Bronchial epithelial cell (primary cell): ENCODE measurements around the gene RHBDD3. TPM values are rescaled to one million over a fixed set of nuclear protein-coding genes. Genes with fewer than 3 reads are reported as not detected.
"Not testable (repeated sequence)": the region's sequence is repeated elsewhere in the genome, so short reads cannot be mapped to it uniquely, and the experiment has no call there.

Source experiments
- DNase-seq: peaks from one replicate; pipeline ENCODE4 v3.0.0-alpha.2; 2010; ENCODE audit warnings: low read depth
- FAIRE-seq: peaks from 2 replicates; lab custom pipeline; 2011; peaks lifted over from hg19 to GRCh38; lab: Jason Lieb, UNC
- H3K27me3 ChIP-seq: 2 replicates; pipeline ENCODE4 v1.5.1; 2011; ENCODE audit warnings: low read length; ENCODE audit not compliant: control insufficient read depth, insufficient read depth
- H3K36me3 ChIP-seq: 2 replicates; pipeline ENCODE4 v1.5.1; 2011; ENCODE audit warnings: low read length; ENCODE audit not compliant: control insufficient read depth, insufficient read depth
- H3K4me3 ChIP-seq: 2 replicates; pipeline ENCODE4 v1.5.1; 2011; ENCODE audit warnings: mild to moderate bottlenecking, low read depth, low read length, control low read depth
- CTCF ChIP-seq: IDR thresholded peaks from 2 replicates; pipeline ENCODE4 v1.5.1; 2011; ENCODE audit warnings: mild to moderate bottlenecking, moderate library complexity, low read length, control low read depth, inconsistent platforms; ENCODE audit not compliant: insufficient read depth, severe bottlenecking
- total RNA-seq: library from RNA; depleted of rRNA; stranded (reverse); fragments of >200 nt; gene quantifications from 2 replicates; pipeline ENCODE4 v1.2.1, GENCODE V29; 2014

The RHBDD3 gene
- total RNA-seq, 1 donor from 2014 or later = 21.6 TPM

- no peak for TF ChIP-seq CTCF
- DNase-seq (peak; percentile 22), FAIRE-seq (no peak)
These were observed 14.1 kb downstream of the RHBDD3 start for GRCh38 chr22:29253561-29254285.

GRCh38 chr22:29251981-29252911, 15.5 kb downstream of the RHBDD3 start:
- DNase-seq (no peak), FAIRE-seq (no peak)
- Histone ChIP-seq H3K27me3 (no peaks in the 10 kb centered on the region), H3K4me3 (no peak overlapping the region), H3K36me3 (no peaks in the 10 kb centered on the region)
- TF ChIP-seq CTCF = no peak

More at GRCh38 chr22:29253561-29254285, 14.1 kb downstream of the RHBDD3 start:
- H3K36me3 ChIP-seq = no peaks in the 10 kb centered on the region
- no peak overlapping the region for H3K4me3 ChIP-seq
- H3K27me3 ChIP-seq = no peaks in the 10 kb centered on the region

- FAIRE-seq (no peak), DNase-seq (no peak)
- Histone ChIP-seq H3K27me3 (no peaks in the 10 kb centered on the region), H3K36me3 (no peaks in the 10 kb centered on the region), H3K4me3 (no peak overlapping the region)
- TF ChIP-seq CTCF = no peak
These were observed 16.5 kb downstream of the RHBDD3 start for GRCh38 chr22:29251265-29251664.

- H3K4me3 ChIP-seq, H3K36me3 ChIP-seq, H3K27me3 ChIP-seq, DNase-seq, FAIRE-seq: not testable (repeated sequence)
These were observed 19.9 kb downstream of the RHBDD3 start for GRCh38 chr22:29247891-29248290.

- Histone ChIP-seq H3K4me3 (no peak overlapping the region), H3K36me3 (no peaks in the 10 kb centered on the region), H3K27me3 (peaks cover 3% of the 10 kb centered on the region)
- DNase-seq (peak; percentile 40), FAIRE-seq (no peak)
- TF ChIP-seq CTCF = peak; percentile 99
These were observed 22.0 kb downstream of the RHBDD3 start for GRCh38 chr22:29245626-29246385.
